Measurements from ENCODE around the gene GLIPR1.
A peak's percentile ranks its signal among the peaks of the same experiment; 100 is the strongest.

GLIPR1 gene

GRCh38 chr12:75553398-75553797 is 72.8 kb downstream of the GLIPR1 start:
- no peak overlapping the region for H3K4me3 ChIP-seq (replicated peaks; ENCODE audit: insufficient read depth, low read length)
- DNase-seq (ENCODE audit: low read depth in 1 of 2, low spot score in 1 of 2), result peak in 1 of 2 experiments; percentile 37
- H3K27ac ChIP-seq (replicated peaks), result no peak overlapping the region
- TF ChIP-seq SPI1 (IDR thresholded peaks at IDR 0.05; ENCODE audit: borderline replicate concordance, low read depth) (peak; percentile 35; the same call in 1 of the 2 replicates), GABPA (IDR thresholded peaks at IDR 0.05; ENCODE audit: low read depth) (no peak)
- H3K27me3 ChIP-seq (ENCODE audit: insufficient read depth, poor library complexity, severe bottlenecking), result peaks cover 3% of the 10 kb centered on the region
